Measurements from ENCODE around the gene UXT.

The UXT gene

DNA sequence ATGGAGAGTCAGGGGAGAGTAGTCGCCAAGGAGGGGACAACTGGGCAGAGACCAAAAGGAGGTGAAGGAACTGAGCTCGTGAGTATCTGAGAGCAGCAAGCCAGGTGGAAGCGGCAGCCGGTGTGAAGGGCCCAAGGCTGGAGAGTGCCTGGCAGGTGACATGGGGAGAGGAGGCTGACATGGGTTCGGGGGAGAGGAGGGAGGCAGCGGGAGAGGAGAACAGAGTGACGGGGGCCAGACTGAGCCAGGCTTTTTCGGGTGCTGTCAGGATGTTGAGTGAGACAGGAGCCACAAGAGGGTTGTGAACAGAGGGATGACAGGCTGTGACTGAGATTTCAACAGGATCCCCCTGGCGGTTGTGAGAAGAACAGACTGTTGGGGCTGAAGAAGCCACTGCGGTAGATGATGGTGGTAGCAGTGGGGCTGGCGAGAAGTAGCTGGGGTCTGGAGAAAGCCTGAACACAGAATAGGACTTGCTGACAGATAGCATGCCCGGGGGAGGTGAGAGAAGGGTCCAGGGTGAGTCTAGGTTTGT is 14.4 kb downstream of the UXT start:
- Mint-ChIP-seq H3K4me3 (no peak overlapping the region), H3K9me3 (peaks cover 68% of the 10 kb centered on the region), H3K27ac (peak overlapping the region; percentile 86), H3K27me3 (ENCODE audit: low read depth, poor library complexity) (no peaks in the 10 kb centered on the region), H3K36me3 (ENCODE audit: low read depth) (peaks cover 42% of the 10 kb centered on the region), H3K4me1 (peaks cover 40% of the 10 kb centered on the region)
- TF ChIP-seq, protein P1, sequence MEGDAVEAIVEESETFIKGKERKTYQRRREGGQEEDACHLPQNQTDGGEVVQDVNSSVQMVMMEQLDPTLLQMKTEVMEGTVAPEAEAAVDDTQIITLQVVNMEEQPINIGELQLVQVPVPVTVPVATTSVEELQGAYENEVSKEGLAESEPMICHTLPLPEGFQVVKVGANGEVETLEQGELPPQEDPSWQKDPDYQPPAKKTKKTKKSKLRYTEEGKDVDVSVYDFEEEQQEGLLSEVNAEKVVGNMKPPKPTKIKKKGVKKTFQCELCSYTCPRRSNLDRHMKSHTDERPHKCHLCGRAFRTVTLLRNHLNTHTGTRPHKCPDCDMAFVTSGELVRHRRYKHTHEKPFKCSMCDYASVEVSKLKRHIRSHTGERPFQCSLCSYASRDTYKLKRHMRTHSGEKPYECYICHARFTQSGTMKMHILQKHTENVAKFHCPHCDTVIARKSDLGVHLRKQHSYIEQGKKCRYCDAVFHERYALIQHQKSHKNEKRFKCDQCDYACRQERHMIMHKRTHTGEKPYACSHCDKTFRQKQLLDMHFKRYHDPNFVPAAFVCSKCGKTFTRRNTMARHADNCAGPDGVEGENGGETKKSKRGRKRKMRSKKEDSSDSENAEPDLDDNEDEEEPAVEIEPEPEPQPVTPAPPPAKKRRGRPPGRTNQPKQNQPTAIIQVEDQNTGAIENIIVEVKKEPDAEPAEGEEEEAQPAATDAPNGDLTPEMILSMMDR (IDR thresholded peaks at IDR 0.05) = peak; percentile 40
- DNase-seq = peak; percentile 22

GRCh38 chrX:47643926-47644325 is 15.1 kb downstream of the UXT start:
- TF ChIP-seq, protein P1 (IDR thresholded peaks at IDR 0.05) = no peak
- H3K4me3 Mint-ChIP-seq = no peak overlapping the region
- H3K4me1 Mint-ChIP-seq = peaks cover 33% of the 10 kb centered on the region
- DNase-seq = no peak
- peaks cover 49% of the 10 kb centered on the region for H3K36me3 Mint-ChIP-seq (ENCODE audit: low read depth)
- H3K9me3 Mint-ChIP-seq = peaks cover 67% of the 10 kb centered on the region
- H3K27ac Mint-ChIP-seq = peak overlapping the region; percentile 52
- H3K27me3 Mint-ChIP-seq (ENCODE audit: low read depth, poor library complexity) = no peaks in the 10 kb centered on the region

- H3K27ac Mint-ChIP-seq = no peak overlapping the region
- no peak overlapping the region for H3K4me3 Mint-ChIP-seq
Measured at GRCh38 chrX:47638816-47639215, 20.2 kb downstream of the UXT start.

GRCh38 chrX:47637546-47638195 is 21.3 kb downstream of the UXT start:
- Mint-ChIP-seq H3K4me1 (no peaks in the 10 kb centered on the region), H3K4me3 (no peak overlapping the region), H3K9me3 (peaks cover 59% of the 10 kb centered on the region), H3K27ac (no peak overlapping the region), H3K36me3 (ENCODE audit: low read depth) (peaks cover 51% of the 10 kb centered on the region), H3K27me3 (ENCODE audit: low read depth, poor library complexity) (no peaks in the 10 kb centered on the region)
- no peak for DNase-seq
- TF ChIP-seq, protein P1 (IDR thresholded peaks at IDR 0.05) = no peak

More at GRCh38 chrX:47638816-47639215, 20.2 kb downstream of the UXT start:
- Mint-ChIP-seq H3K36me3 (ENCODE audit: low read depth) (peaks cover 55% of the 10 kb centered on the region), H3K27me3 (ENCODE audit: low read depth, poor library complexity) (no peaks in the 10 kb centered on the region), H3K9me3 (peaks cover 63% of the 10 kb centered on the region), H3K4me1 (peaks cover 4% of the 10 kb centered on the region)
- TF ChIP-seq, protein P1 (IDR thresholded peaks at IDR 0.05) = no peak
- DNase-seq = no peak

GRCh38 chrX:47634871-47635575 is 24.0 kb downstream of the UXT start:
- Mint-ChIP-seq H3K27me3 (ENCODE audit: low read depth, poor library complexity) (no peaks in the 10 kb centered on the region), H3K27ac (no peak overlapping the region), H3K4me1 (peaks cover 1% of the 10 kb centered on the region), H3K4me3 (no peak overlapping the region), H3K36me3 (ENCODE audit: low read depth) (peaks cover 24% of the 10 kb centered on the region), H3K9me3 (peaks cover 37% of the 10 kb centered on the region)
- TF ChIP-seq, protein P1 (IDR thresholded peaks at IDR 0.05) = no peak
- no peak for DNase-seq

Data from nephron progenitor cell (in vitro differentiated cells).